ENCODE results near the gene LAMP2. TPM values are rescaled to one million over a fixed set of nuclear protein-coding genes. Genes with fewer than 3 reads are reported as not detected.

The LAMP2 gene
- total and polyA plus RNA-seq, 11 donors, result 15.5 to 111 (median 61.3) TPM

GRCh38 chrX:120486786-120487185 is 17.7 kb upstream of the LAMP2 start:
- H3K9me3 ChIP-seq, result no peaks in the 10 kb centered on the region
- no peaks in the 10 kb centered on the region for H3K27me3 ChIP-seq
- H3K4me1 ChIP-seq, result peaks cover 0 to 9% (median 0%) of the 10 kb centered on the region in 12 donors
- DNase-seq, result no peak
- 68 to 73% (median 72%) methylated on average over 9 of the region's 9 CpGs for WGBS, 4 donors
- TF ChIP-seq POLR2A (IDR thresholded peaks at IDR 0.05), result no peak
- H3K27ac ChIP-seq, result peak overlapping the region in 5 of 12 donors; percentile 88 to 96 (median 93)
- intact Hi-C loops (cut with DNase I), result loop anchor here in 1 of 10 donors (2.0 kb wide), 1 partner anchor 74 kb away; the partner anchor contains the start of gene CUL4B
- H3K36me3 ChIP-seq, result no peaks in the 10 kb centered on the region
- no peak for ATAC-seq
- H3K4me3 ChIP-seq, result peak overlapping the region in 1 of 12 donors; percentile 59

- DNase-seq, result peak; percentile 74 to 87 (median 79)
- Histone ChIP-seq H3K27ac (peak overlapping the region; percentile 75 to 96 (median 88)), H3K4me1 (peaks cover 0 to 9% (median 0%) of the 10 kb centered on the region in 12 donors), H3K27me3 (no peaks in the 10 kb centered on the region), H3K4me3 (peak overlapping the region; percentile 19 to 64 (median 51)), H3K9me3 (no peaks in the 10 kb centered on the region), H3K36me3 (no peaks in the 10 kb centered on the region)
- WGBS, 4 donors, result 2 to 31% (median 14%) methylated on average over 32 to 39 of the region's 39 CpGs
- intact Hi-C loops (cut with DNase I), result loop anchor here in 1 of 10 donors (2.0 kb wide), 1 partner anchor 75 kb away; the partner anchor contains the start of gene CUL4B
- peak; percentile 90 to 96 (median 93) for ATAC-seq
- peak; percentile 34 to 67 (median 52) for TF ChIP-seq CTCF (IDR thresholded peaks at IDR 0.05)
- no peak for TF ChIP-seq POLR2A (IDR thresholded peaks at IDR 0.05)
Measured at GRCh38 chrX:120485638-120486520, 16.8 kb upstream of the LAMP2 start.

- Histone ChIP-seq H3K4me3 (peak overlapping the region in 11 of 12 donors; percentile 30 to 64 (median 52)), H3K4me1 (peaks cover 0 to 9% (median 0%) of the 10 kb centered on the region in 12 donors), H3K36me3 (no peaks in the 10 kb centered on the region), H3K27me3 (peaks cover 0 to 1% (median 0%) of the 10 kb centered on the region in 9 donors), H3K27ac (peak overlapping the region; percentile 75 to 96 (median 88)), H3K9me3 (no peaks in the 10 kb centered on the region)
- intact Hi-C loops (cut with DNase I), result no loop called here
- no peak for ATAC-seq
- 67 to 84% (median 79%) methylated on average over 3 of the region's 3 CpGs for WGBS, 4 donors
- DNase-seq, result no peak
- TF ChIP-seq CTCF (IDR thresholded peaks at IDR 0.05) (no peak), POLR2A (IDR thresholded peaks at IDR 0.05) (no peak)
Measured at GRCh38 chrX:120485315-120485637, 16.2 kb upstream of the LAMP2 start.

- Histone ChIP-seq H3K27ac (no peak overlapping the region), H3K9me3 (no peaks in the 10 kb centered on the region), H3K27me3 (peaks cover 0 to 10% (median 0%) of the 10 kb centered on the region in 9 donors), H3K36me3 (no peaks in the 10 kb centered on the region), H3K4me3 (no peak overlapping the region), H3K4me1 (no peaks in the 10 kb centered on the region)
- DNase-seq, result no peak
- TF ChIP-seq CTCF (IDR thresholded peaks at IDR 0.05) (no peak), POLR2A (IDR thresholded peaks at IDR 0.05) (no peak)
- intact Hi-C loops (cut with DNase I), result loop anchor here in 3 of 10 donors (10.0 kb wide), 3 partner anchors 113 to 233 kb away; partner anchors contain the start of genes ATP1B4 (in 1 of the 3) and TMEM255A (in 1 of the 3)
- ATAC-seq, result no peak
- WGBS, 4 donors, result 72 to 86% (median 83%) methylated on average over 3 of the region's 3 CpGs
Measured at GRCh38 chrX:120477453-120477852, 8.4 kb upstream of the LAMP2 start.

Measured in heart left ventricle (tissue), 16 donors.